Activated CD4-positive, alpha-beta T cell treated with anti-CD3 and anti-CD28 coated beads, Interleukin-2, Interleukin-4, amounts not matched to agents 100 ng/mL and 50 ng/mL, durations not matched to agents 16 hours and 8 hours (primary cell): Measurements from ENCODE around the gene PCP2.

Experiments used
- DNase-seq: peaks from one replicate; pipeline ENCODE4 v3.0.0-alpha.2; 2020; ENCODE audit warnings: low spot score

Gene PCP2

GRCh38 chr19:7638802-7639465 lies 5.4 kb upstream of the PCP2 start:
- DNase-seq = no peak

GRCh38 chr19:7637374-7638256 lies 4.1 kb upstream of the PCP2 start:
- no peak for DNase-seq

GRCh38 chr19:7636691-7637373 lies 3.3 kb upstream of the PCP2 start, which contains the start of gene STXBP2:
Gene STXBP2, plus strand, starts transcription at chr19:7637110. Its CDS starts 40 bp downstream, at chr19:7637150.
- peak; percentile 91 for DNase-seq

- DNase-seq = no peak
These were observed 2.8 kb upstream of the PCP2 start for GRCh38 chr19:7636317-7636690.

GRCh38 chr19:7635670-7636069 lies 2.2 kb upstream of the PCP2 start:
- no peak for DNase-seq

- no peak for DNase-seq
These were observed 947 bp downstream of the PCP2 start for GRCh38 chr19:7632340-7633203.

- DNase-seq = no peak
These were observed 1.9 kb downstream of the PCP2 start for GRCh38 chr19:7631577-7631976.

- DNase-seq = peak; percentile 98
These were observed 4.0 kb downstream of the PCP2 start, which contains the start of the genes PET100 and XAB2 for GRCh38 chr19:7629347-7630054. Gene PET100, plus strand, starts transcription at chr19:7629793. Its CDS starts 41 bp downstream, at chr19:7629834. Gene XAB2, minus strand, starts transcription at chr19:7629545. Its CDS starts 18 bp downstream, at chr19:7629527.

GRCh38 chr19:7628589-7629311 lies 4.8 kb downstream of the PCP2 start:
- no peak for DNase-seq

- no peak for DNase-seq
These were observed 6.4 kb downstream of the PCP2 start for GRCh38 chr19:7627166-7627565.

- no peak for DNase-seq
These were observed 7.7 kb downstream of the PCP2 start for GRCh38 chr19:7625763-7626372.

- no peak for DNase-seq
These were observed 8.7 kb downstream of the PCP2 start for GRCh38 chr19:7624810-7625209.

GRCh38 chr19:7623725-7624603 lies 9.6 kb downstream of the PCP2 start:
- no peak for DNase-seq

- DNase-seq = no peak
These were observed 10.4 kb downstream of the PCP2 start for GRCh38 chr19:7622933-7623685.

- no peak for DNase-seq
These were observed 12.8 kb downstream of the PCP2 start for GRCh38 chr19:7620442-7621412.

- no peak for DNase-seq
These were observed 13.7 kb downstream of the PCP2 start for GRCh38 chr19:7619671-7620441.
